ENCODE data around the gene DCC.

DCC gene

DNA sequence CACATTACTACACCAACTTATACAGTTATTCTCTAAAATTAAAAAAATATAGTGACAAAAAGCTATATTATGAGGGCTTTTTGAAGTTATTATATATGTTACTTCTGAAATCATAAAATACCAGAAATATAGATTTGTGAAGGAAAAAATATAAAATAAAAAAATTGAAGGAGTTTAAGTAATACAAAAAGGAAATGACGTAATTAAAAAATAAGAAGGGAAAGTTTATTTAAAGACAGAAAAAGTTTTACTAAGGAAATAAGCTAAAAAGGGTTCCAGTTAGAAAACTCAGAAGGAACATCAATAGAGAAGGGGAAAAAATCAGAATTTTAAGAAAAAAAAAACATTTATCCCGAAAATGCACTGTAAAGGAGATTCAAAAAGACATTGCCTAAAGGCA is 1187.4 kb downstream of the DCC start:
- H3K9ac ChIP-seq: no peak overlapping the region
- no peaks in the 10 kb centered on the region for H4K20me1 ChIP-seq (ENCODE audit: insufficient read depth)
- H3K79me2 ChIP-seq (ENCODE audit: insufficient read depth, low read depth): no peaks in the 10 kb centered on the region
- no peaks in the 10 kb centered on the region for H3K27me3 ChIP-seq (ENCODE audit: insufficient read depth, low read depth)
- TF ChIP-seq, protein P1, sequence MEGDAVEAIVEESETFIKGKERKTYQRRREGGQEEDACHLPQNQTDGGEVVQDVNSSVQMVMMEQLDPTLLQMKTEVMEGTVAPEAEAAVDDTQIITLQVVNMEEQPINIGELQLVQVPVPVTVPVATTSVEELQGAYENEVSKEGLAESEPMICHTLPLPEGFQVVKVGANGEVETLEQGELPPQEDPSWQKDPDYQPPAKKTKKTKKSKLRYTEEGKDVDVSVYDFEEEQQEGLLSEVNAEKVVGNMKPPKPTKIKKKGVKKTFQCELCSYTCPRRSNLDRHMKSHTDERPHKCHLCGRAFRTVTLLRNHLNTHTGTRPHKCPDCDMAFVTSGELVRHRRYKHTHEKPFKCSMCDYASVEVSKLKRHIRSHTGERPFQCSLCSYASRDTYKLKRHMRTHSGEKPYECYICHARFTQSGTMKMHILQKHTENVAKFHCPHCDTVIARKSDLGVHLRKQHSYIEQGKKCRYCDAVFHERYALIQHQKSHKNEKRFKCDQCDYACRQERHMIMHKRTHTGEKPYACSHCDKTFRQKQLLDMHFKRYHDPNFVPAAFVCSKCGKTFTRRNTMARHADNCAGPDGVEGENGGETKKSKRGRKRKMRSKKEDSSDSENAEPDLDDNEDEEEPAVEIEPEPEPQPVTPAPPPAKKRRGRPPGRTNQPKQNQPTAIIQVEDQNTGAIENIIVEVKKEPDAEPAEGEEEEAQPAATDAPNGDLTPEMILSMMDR (conservative IDR thresholded peaks at IDR 0.05; ENCODE audit: low read depth, low read length): no peak
- H2AFZ ChIP-seq (ENCODE audit: low read depth): no peak overlapping the region
- H3K27ac ChIP-seq: no peak overlapping the region
- no peaks in the 10 kb centered on the region for H3K4me1 ChIP-seq (ENCODE audit: low read depth, poor library complexity, severe bottlenecking)
- H3K4me2 ChIP-seq: no peak overlapping the region
- H3K36me3 ChIP-seq (ENCODE audit: insufficient read depth): no peaks in the 10 kb centered on the region
- H3K4me3 ChIP-seq (IDR thresholded peaks at IDR 0.05; ENCODE audit: insufficient read depth, low read depth, low read length): no peak overlapping the region

DNA sequence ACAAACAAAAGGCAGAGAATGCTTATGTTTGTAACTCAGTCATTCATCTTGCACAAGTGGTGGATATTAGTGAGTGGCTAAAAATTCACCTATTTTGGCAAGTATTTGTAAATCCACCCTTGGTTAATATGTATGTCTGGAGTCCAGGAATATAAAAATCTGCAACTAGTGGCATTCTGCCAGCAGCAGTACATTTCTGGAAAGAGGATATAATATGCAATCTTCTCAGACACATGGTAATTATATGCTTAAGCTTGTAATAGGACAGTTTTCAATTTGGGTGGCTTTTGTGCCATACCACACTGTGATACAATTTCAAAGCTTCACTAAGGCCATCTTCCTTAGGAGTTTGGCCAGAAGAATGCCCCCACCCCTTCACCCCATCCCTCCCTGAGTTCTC is 1191.2 kb downstream of the DCC start:
- H3K4me1 ChIP-seq (ENCODE audit: low read depth, poor library complexity, severe bottlenecking): no peaks in the 10 kb centered on the region
- H3K27me3 ChIP-seq (ENCODE audit: insufficient read depth, low read depth): no peaks in the 10 kb centered on the region
- H3K4me3 ChIP-seq (IDR thresholded peaks at IDR 0.05; ENCODE audit: insufficient read depth, low read depth, low read length): no peak overlapping the region
- H2AFZ ChIP-seq (ENCODE audit: low read depth): no peak overlapping the region
- H3K36me3 ChIP-seq (ENCODE audit: insufficient read depth): no peaks in the 10 kb centered on the region
- no peak overlapping the region for H3K4me2 ChIP-seq
- H3K79me2 ChIP-seq (ENCODE audit: insufficient read depth, low read depth): no peaks in the 10 kb centered on the region
- H4K20me1 ChIP-seq (ENCODE audit: insufficient read depth): no peaks in the 10 kb centered on the region
- no peak overlapping the region for H3K9ac ChIP-seq
- H3K27ac ChIP-seq: no peak overlapping the region
- TF ChIP-seq, protein P1 (conservative IDR thresholded peaks at IDR 0.05; ENCODE audit: low read depth, low read length): no peak

DNA sequence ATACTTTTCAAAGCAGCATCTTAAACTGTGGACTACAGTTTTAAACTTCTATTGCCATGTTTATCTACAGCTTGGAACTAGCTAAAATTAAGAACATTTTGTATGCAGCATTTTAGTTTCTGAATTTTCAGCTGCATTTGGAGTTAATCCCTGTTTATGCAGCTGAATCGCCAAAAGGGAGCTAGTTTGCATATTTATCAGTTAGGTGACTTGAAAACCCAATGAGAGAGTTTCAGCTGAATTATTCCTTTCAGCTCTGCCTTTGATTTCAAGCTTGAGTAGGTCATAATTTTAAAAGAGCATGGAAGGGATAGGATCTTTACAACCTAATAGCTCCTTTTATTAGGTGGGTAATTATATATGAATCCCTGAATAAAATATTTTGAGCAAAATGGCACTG is 1191.9 kb downstream of the DCC start:
- Histone ChIP-seq H3K27me3 (ENCODE audit: insufficient read depth, low read depth) (no peaks in the 10 kb centered on the region), H3K4me2 (no peak overlapping the region), H3K27ac (no peak overlapping the region), H4K20me1 (ENCODE audit: insufficient read depth) (no peaks in the 10 kb centered on the region), H2AFZ (ENCODE audit: low read depth) (no peak overlapping the region), H3K9ac (no peak overlapping the region), H3K4me1 (ENCODE audit: low read depth, poor library complexity, severe bottlenecking) (no peaks in the 10 kb centered on the region), H3K36me3 (ENCODE audit: insufficient read depth) (no peaks in the 10 kb centered on the region), H3K4me3 (IDR thresholded peaks at IDR 0.05; ENCODE audit: insufficient read depth, low read depth, low read length) (no peak overlapping the region), H3K79me2 (ENCODE audit: insufficient read depth, low read depth) (no peaks in the 10 kb centered on the region)
- TF ChIP-seq, protein P1 (conservative IDR thresholded peaks at IDR 0.05; ENCODE audit: low read depth, low read length): no peak

DNA sequence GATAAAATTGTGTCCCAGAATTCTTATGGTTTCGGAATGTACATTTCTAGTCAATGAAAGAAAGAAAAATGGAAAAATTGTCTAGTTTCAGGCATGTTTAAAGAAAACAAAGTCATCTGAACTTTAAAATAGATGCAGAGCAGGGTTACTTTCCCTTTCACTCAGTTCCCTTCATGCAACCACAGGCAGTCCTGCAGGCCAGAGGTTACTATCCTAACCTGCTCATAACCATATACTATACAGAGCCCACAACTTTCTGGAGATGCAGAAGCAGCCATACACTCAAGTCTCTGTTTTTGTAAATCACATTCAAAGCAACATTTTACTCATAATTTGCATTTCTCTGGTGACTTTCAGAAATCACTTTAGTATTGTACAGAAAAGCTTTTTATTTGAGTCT is 1194.2 kb downstream of the DCC start:
- no peaks in the 10 kb centered on the region for H3K4me1 ChIP-seq (ENCODE audit: low read depth, poor library complexity, severe bottlenecking)
- no peak overlapping the region for H3K4me3 ChIP-seq (IDR thresholded peaks at IDR 0.05; ENCODE audit: insufficient read depth, low read depth, low read length)
- no peak overlapping the region for H2AFZ ChIP-seq (ENCODE audit: low read depth)
- H3K4me2 ChIP-seq: no peak overlapping the region
- H3K27me3 ChIP-seq (ENCODE audit: insufficient read depth, low read depth): no peaks in the 10 kb centered on the region
- H3K79me2 ChIP-seq (ENCODE audit: insufficient read depth, low read depth): no peaks in the 10 kb centered on the region
- H3K27ac ChIP-seq: no peak overlapping the region
- TF ChIP-seq, protein P1 (conservative IDR thresholded peaks at IDR 0.05; ENCODE audit: low read depth, low read length): no peak
- H3K9ac ChIP-seq: no peak overlapping the region
- H3K36me3 ChIP-seq (ENCODE audit: insufficient read depth): no peaks in the 10 kb centered on the region
- no peaks in the 10 kb centered on the region for H4K20me1 ChIP-seq (ENCODE audit: insufficient read depth)

DNA sequence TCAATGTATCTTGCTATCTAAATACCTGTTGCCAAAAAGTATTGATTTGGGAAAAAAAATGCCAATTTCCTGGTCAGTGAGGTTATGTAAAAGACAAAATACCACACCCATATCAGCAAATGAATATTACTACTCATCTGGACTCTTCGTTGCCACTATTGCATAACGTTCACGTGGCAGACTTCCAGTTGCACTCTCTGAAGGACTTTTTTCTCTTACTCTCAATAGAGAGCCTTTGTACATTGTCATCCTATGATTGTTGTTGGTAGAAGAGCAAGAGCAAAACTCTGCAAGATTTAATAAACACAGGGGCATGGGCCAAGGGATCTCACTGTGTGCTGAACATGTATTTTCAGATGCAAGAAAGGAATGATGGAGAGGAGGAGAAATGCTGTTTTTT is 1194.7 kb downstream of the DCC start:
- no peak overlapping the region for H3K4me2 ChIP-seq
- no peak overlapping the region for H3K27ac ChIP-seq

More for the DNA sequence above, 1194.7 kb downstream of the DCC start:
- no peaks in the 10 kb centered on the region for H3K36me3 ChIP-seq (ENCODE audit: insufficient read depth)
- no peaks in the 10 kb centered on the region for H4K20me1 ChIP-seq (ENCODE audit: insufficient read depth)
- H3K4me1 ChIP-seq (ENCODE audit: low read depth, poor library complexity, severe bottlenecking): no peaks in the 10 kb centered on the region
- H3K79me2 ChIP-seq (ENCODE audit: insufficient read depth, low read depth): no peaks in the 10 kb centered on the region
- no peak overlapping the region for H2AFZ ChIP-seq (ENCODE audit: low read depth)
- no peak overlapping the region for H3K9ac ChIP-seq
- no peak overlapping the region for H3K4me3 ChIP-seq (IDR thresholded peaks at IDR 0.05; ENCODE audit: insufficient read depth, low read depth, low read length)
- H3K27me3 ChIP-seq (ENCODE audit: insufficient read depth, low read depth): no peaks in the 10 kb centered on the region
- TF ChIP-seq, protein P1 (conservative IDR thresholded peaks at IDR 0.05; ENCODE audit: low read depth, low read length): no peak

Data from KMS-11 (cell line).